ENCODE data around the gene PTPRB.

DNA sequence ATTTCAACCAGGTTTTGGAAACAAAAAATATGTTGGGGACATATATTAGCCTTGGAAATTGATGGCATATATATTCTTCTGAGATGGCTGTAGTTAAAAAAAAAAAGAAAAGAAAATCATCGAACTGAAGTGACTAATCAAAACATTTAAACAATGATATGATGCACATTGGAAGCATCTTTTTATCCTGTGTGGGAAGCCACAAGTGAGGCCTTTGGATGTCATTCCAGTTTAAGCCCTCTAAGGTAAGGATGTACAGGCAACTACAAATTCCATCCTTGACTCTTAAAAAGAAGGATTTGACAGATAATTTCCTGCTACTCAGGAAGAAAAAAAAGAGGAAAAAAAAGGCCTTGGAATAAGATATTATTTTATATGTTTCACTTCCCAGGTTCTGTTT lies 9.6 kb upstream of the PTPRB start:
- TF ChIP-seq, protein P1, sequence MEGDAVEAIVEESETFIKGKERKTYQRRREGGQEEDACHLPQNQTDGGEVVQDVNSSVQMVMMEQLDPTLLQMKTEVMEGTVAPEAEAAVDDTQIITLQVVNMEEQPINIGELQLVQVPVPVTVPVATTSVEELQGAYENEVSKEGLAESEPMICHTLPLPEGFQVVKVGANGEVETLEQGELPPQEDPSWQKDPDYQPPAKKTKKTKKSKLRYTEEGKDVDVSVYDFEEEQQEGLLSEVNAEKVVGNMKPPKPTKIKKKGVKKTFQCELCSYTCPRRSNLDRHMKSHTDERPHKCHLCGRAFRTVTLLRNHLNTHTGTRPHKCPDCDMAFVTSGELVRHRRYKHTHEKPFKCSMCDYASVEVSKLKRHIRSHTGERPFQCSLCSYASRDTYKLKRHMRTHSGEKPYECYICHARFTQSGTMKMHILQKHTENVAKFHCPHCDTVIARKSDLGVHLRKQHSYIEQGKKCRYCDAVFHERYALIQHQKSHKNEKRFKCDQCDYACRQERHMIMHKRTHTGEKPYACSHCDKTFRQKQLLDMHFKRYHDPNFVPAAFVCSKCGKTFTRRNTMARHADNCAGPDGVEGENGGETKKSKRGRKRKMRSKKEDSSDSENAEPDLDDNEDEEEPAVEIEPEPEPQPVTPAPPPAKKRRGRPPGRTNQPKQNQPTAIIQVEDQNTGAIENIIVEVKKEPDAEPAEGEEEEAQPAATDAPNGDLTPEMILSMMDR (IDR thresholded peaks at IDR 0.05) = no peak
- no peak for TF ChIP-seq POLR2A (IDR thresholded peaks at IDR 0.05)
